ENCODE measurements around the gene CD82.
A peak's percentile ranks its signal among the peaks of the same experiment; 100 is the strongest.

CD82 gene

DNA sequence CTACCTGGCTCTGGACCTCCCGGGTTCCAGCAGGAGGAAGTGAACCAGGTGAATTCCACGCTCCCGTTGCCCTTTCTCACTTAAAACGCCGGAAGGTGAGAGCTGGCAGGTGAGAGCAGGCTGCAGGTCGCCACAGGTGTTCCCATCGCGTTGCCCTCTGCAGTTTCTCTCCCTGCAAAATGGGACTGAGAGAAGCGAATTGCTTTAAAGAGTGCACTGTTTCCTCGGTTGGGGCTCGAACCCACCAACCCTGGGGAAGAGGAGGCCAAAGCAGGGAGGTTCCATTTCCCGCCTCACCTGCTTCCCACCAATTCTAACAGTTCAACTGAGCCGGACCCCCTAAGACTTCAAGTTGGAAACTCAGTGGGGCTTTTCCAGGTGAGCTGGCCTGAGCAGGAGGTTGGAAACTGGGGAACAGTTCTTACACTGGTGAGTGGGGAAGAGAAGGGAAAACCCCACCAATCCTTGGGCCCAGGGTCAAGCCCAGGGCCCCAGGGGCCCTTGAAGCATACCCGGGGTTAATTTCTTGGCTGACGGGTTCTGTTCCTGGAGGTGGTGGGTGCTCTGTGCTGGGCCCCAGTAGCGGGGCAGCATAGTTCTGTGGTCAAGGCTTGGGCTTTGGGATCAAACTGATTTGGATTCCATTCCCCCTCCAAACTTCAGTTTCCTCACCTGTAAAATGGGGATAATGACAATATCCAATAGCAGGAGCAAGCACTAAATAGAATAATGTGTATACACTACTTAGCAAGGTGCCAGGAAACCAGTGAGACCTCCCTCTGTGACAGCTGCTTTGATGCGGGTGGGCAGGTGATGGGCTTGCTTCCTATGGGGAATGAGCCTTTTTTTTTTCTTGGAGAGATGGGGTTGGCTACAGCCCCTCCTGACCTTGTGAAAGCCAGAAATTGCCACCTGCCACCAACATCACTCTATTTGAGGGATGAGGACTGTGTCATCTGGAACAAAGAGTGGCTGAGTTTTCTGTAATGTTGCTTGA, 788 bp downstream of the CD82 start:
- TF ChIP-seq, protein P1, sequence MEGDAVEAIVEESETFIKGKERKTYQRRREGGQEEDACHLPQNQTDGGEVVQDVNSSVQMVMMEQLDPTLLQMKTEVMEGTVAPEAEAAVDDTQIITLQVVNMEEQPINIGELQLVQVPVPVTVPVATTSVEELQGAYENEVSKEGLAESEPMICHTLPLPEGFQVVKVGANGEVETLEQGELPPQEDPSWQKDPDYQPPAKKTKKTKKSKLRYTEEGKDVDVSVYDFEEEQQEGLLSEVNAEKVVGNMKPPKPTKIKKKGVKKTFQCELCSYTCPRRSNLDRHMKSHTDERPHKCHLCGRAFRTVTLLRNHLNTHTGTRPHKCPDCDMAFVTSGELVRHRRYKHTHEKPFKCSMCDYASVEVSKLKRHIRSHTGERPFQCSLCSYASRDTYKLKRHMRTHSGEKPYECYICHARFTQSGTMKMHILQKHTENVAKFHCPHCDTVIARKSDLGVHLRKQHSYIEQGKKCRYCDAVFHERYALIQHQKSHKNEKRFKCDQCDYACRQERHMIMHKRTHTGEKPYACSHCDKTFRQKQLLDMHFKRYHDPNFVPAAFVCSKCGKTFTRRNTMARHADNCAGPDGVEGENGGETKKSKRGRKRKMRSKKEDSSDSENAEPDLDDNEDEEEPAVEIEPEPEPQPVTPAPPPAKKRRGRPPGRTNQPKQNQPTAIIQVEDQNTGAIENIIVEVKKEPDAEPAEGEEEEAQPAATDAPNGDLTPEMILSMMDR (IDR thresholded peaks at IDR 0.05; ENCODE audit: control insufficient read depth, insufficient read depth, low read depth, low read length, missing control alignments) = no peak
- peak overlapping the region; percentile 58 for H3K4me3 ChIP-seq (ENCODE audit: control insufficient read depth, low read depth, low read length)
- no peak for DNase-seq (ENCODE audit: low read depth)

DNA sequence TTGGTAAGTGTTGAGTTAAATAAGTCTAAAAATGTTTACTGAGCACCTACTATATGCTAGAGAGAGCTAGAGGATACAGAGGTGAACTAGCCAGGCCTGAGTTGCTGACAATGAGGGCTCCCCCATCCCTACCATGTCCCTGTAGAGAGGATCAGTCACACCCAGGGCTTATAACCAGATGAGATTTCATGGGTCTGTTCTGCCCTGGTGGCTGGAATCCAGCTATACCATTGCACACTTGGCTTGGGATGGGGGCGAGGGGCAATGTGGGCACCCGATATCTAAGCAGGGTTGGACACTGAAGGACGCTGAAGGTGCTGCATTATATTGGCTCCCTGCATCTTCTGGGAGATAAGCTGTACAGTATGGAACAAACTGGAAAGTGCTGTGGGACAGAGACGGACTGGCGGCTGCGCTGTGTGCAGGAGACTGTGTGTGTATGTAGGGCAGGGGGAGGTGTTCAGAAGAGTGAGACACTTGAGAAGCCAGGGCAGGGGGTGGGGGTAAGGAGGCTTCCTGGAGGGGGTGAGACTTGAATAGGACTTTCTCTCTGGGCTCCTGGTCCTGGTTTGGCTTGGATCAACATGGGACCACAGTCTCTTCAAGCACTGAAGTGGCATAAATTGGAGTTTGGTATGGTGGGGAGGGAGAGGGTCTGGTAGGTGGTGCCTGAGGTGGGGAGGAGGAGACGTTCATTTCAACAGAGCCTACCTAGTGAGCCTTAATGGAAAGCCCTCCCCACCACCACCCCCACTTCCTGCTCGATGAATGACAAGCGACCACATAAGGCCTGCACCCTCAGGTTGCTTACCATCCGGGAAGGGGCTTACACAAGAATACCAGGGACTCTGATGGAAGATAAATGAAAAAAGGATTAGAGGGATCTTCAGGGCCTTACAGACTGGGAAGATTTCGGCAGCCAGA, 1.8 kb downstream of the CD82 start:
- no peak for DNase-seq (ENCODE audit: low read depth)
- no peak overlapping the region for H3K4me3 ChIP-seq (ENCODE audit: control insufficient read depth, low read depth, low read length)
- TF ChIP-seq, protein P1 (IDR thresholded peaks at IDR 0.05; ENCODE audit: control insufficient read depth, insufficient read depth, low read depth, low read length, missing control alignments) = peak; percentile 37

DNA sequence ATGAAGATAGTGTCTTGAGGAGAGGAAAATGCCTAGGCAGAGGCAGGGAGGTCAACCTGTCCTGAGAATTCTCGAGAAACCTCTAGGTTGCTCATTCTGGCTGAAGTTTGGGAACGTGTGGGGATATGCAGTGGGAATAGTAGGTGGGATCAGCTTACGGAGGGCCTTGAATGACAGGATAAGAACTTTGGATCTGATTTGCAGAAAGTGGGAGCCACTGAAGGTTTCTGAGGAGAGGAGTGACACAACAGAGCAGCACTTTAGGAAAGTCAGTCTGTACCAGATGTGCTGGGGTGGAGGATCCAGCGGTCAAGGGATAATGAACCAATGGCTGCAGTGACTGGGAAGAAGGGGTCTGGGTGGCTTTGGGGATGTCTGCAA, 2.4 kb downstream of the CD82 start:
- TF ChIP-seq, protein P1 (IDR thresholded peaks at IDR 0.05; ENCODE audit: control insufficient read depth, insufficient read depth, low read depth, low read length, missing control alignments) = no peak
- DNase-seq (ENCODE audit: low read depth) = no peak
- H3K4me3 ChIP-seq (ENCODE audit: control insufficient read depth, low read depth, low read length) = no peak overlapping the region

DNA sequence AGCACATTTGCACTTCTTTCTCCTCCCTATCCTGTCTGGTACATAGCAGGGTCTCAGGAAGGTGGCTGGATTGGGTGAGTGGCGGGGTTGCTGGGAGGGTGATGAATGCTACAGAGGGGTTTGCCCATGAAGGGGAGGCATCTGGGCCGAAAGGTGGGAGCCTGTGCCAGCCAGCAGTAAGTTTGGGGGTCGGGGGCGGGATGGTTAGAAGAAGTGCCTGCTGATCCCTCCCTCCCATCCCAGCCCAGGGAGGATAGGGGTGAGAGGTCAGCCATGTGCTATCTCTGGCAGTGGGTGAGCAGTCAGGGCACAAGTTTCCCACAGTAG, 2.8 kb downstream of the CD82 start:
- DNase-seq (ENCODE audit: low read depth) = no peak
- no peak overlapping the region for H3K4me3 ChIP-seq (ENCODE audit: control insufficient read depth, low read depth, low read length)
- TF ChIP-seq, protein P1 (IDR thresholded peaks at IDR 0.05; ENCODE audit: control insufficient read depth, insufficient read depth, low read depth, low read length, missing control alignments) = no peak

DNA sequence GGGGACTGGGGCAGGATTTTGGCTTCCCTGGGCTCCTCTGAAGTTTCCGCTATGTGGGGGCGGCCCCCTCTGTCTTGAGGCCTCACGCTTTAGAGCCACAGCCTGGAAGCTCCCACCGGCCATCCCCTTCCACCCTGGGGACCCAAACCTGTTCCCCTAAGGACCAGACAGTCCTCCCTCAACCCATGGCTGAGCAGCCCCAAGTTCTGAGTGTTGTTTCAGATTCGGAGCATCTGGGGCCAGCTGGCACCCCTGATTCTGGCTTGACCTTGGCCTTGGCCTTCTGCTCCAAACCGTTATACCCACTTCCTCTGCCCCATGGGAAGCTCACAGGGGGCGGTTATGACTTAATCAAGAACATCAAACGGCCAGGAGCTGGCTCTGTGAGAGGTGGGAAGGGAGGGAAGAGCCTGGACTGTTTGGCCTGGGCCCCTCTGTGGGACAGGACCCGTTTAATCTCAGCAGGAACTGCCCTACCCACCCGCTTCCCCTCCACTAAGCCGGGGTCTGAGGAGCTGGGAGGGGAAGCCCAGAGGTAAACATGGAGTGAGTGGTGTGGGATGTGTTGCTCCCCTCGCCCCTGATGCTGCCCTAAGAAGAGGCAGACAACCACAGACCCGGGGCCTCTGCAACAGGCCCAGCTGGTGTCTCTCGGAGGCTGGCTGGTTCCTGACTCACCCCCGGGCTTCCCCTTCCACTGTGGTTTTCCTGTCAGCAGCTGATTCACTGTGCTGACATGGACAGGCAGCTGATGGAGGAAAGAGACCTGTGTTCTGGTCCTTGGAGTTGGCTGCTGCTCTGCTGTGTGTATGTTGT, 3.4 kb downstream of the CD82 start:
- DNase-seq (ENCODE audit: low read depth) = peak; percentile 67
- TF ChIP-seq, protein P1 (IDR thresholded peaks at IDR 0.05; ENCODE audit: control insufficient read depth, insufficient read depth, low read depth, low read length, missing control alignments) = no peak
- H3K4me3 ChIP-seq (ENCODE audit: control insufficient read depth, low read depth, low read length) = no peak overlapping the region
